ENCODE data around the gene RELN.

DNA sequence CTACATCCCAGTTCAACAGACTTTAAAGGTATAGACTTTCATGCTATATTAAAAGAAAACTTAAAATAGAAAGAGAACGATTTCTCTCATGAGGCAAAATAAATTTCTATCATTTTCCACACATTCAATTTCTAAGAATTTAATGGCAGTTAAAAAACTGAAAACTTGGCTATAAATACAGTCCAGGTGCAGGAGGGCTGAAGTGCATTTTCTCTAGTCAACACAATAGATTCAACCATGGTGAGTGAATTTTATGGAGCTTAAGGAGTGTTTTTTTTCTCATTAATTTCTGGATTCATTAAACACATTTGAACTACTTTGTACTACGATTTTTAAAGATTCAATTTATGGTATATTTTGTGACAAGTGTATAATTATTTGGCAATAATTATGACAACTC lies 302.7 kb downstream of the RELN start:
- TF ChIP-seq, protein P1, sequence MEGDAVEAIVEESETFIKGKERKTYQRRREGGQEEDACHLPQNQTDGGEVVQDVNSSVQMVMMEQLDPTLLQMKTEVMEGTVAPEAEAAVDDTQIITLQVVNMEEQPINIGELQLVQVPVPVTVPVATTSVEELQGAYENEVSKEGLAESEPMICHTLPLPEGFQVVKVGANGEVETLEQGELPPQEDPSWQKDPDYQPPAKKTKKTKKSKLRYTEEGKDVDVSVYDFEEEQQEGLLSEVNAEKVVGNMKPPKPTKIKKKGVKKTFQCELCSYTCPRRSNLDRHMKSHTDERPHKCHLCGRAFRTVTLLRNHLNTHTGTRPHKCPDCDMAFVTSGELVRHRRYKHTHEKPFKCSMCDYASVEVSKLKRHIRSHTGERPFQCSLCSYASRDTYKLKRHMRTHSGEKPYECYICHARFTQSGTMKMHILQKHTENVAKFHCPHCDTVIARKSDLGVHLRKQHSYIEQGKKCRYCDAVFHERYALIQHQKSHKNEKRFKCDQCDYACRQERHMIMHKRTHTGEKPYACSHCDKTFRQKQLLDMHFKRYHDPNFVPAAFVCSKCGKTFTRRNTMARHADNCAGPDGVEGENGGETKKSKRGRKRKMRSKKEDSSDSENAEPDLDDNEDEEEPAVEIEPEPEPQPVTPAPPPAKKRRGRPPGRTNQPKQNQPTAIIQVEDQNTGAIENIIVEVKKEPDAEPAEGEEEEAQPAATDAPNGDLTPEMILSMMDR (IDR thresholded peaks at IDR 0.05): no peak
- no peak for TF ChIP-seq POLR2A (IDR thresholded peaks at IDR 0.05)

Measured in testis (tissue), 2 donors.